HCT116 (cell line): ENCODE data around the gene CPM. TPM values are rescaled to one million over a fixed set of nuclear protein-coding genes. Genes with fewer than 3 reads are reported as not detected.

ENCODE experiments used
- ATAC-seq: fragments of 200-7000 bp; cut with Tn5 transposase; 2 replicates; pipeline ENCODE4 v1.9.1; 2020; ENCODE audit warnings: mild to moderate bottlenecking, moderate library complexity
- BruUV-seq: library from RNA; stranded (reverse); fragments of 400-500 nt; replicated peaks from 2 replicates; lab custom pipeline; 2021; lab: Mats Ljungman, UMichigan
- CTCF ChIA-PET: fragments of 300-600 bp; sonication (Branson Sonifier 250); formaldehyde crosslinking; loops from one replicate; lab custom pipeline; 2021; ENCODE audit warnings: antibody characterized with exemption; lab: Charles Lee
- POLR2A ChIA-PET: fragments of 300-600, 350-600 bp; sonication (Branson Sonifier 250); formaldehyde crosslinking; loops from one replicate; lab custom pipeline; 2021; ENCODE audit warnings: antibody characterized with exemption; lab: Charles Lee
- RAD21 ChIA-PET, 2 experiments: fragments of 300-600 bp; sonication (Branson Sonifier 250); formaldehyde crosslinking; loops; one replicate each; lab custom pipeline; 2023; ENCODE audit warnings: low total read pairs in 2 of 2; ENCODE audit not compliant: uncharacterized antibody in 2 of 2, unreplicated experiment in 2 of 2, low non-redundant PET in 1 of 2; lab: Charles Lee
- DNase-seq: peaks from one replicate; pipeline ENCODE4 v3.0.0-alpha.2; 2010; ENCODE audit warnings: low read depth, low spot score
- H2AFZ ChIP-seq: fragments of 200-600 bp; shearing (Covaris generic), sonication (generic); 2 replicates; pipeline ENCODE4 v1.6.1; 2017; ENCODE audit warnings: low read depth, mixed run types, mixed read lengths, antibody characterized with exemption, low read length; ENCODE audit not compliant: poor library complexity, severe bottlenecking
- H3K27ac ChIP-seq: 2 replicates; pipeline ENCODE4 v1.5.1; 2012; ENCODE audit warnings: low read depth, low read length
- H3K27me3 ChIP-seq: fragments of 200-600 bp; sonication (generic); 2 replicates; pipeline ENCODE4 v1.6.1; 2016; ENCODE audit warnings: mixed run types, low read length, mixed read lengths; ENCODE audit not compliant: insufficient read depth
- H3K36me3 ChIP-seq, 2 experiments: fragments of 200-500 bp in 1 of 2; fragments of 200-600 bp in 1 of 2; sonication (Bioruptor generic) in 1 of 2; sonication (generic) in 1 of 2; 2 replicates each; pipeline versions ENCODE4 v1.5.1 to v1.6.1; 2014 to 2016; ENCODE audit warnings: low read length in 2 of 2, inconsistent platforms in 1 of 2, mixed read lengths in 1 of 2, mixed run types in 1 of 2; ENCODE audit not compliant: insufficient read depth in 2 of 2, control insufficient read depth in 1 of 2
- H3K4me1 ChIP-seq, 2 experiments: fragments of 200-600 bp in 1 of 2; sonication (generic) in 1 of 2; 2 replicates each; pipeline versions ENCODE4 v1.5.1 to v1.6.1; 2012 to 2017; ENCODE audit warnings: low read length in 2 of 2, inconsistent platforms in 1 of 2, mild to moderate bottlenecking in 1 of 2, mixed read lengths in 1 of 2, mixed run types in 1 of 2, moderate library complexity in 1 of 2; ENCODE audit not compliant: insufficient read depth in 2 of 2, control insufficient read depth in 1 of 2
- H3K4me2 ChIP-seq: fragments of 200-600 bp; sonication (generic); 2 replicates; pipeline ENCODE4 v1.6.1; 2017; ENCODE audit warnings: mixed run types, low read length, mixed read lengths
- H3K4me3 ChIP-seq, 2 experiments: fragments of 200-600 bp in 1 of 2; sonication (generic) in 1 of 2; replicated peaks in 1 of 2; 2 replicates each; pipeline ENCODE4 v1.5.1; 2011 to 2016; ENCODE audit warnings: low read length in 2 of 2, control low read depth in 1 of 2, low read depth in 1 of 2, mild to moderate bottlenecking in 1 of 2, mixed read lengths in 1 of 2, mixed run types in 1 of 2
- H3K79me2 ChIP-seq: fragments of 200-600 bp; sonication (generic); 2 replicates; pipeline ENCODE4 v1.6.1; 2017; ENCODE audit warnings: mild to moderate bottlenecking, mixed run types, low read length, moderate library complexity, mixed read lengths; ENCODE audit not compliant: insufficient read depth
- H3K9ac ChIP-seq: fragments of 200-600 bp; sonication (generic); 2 replicates; pipeline ENCODE4 v1.6.1; 2016; ENCODE audit warnings: low read length, mixed read lengths
- H3K9me2 ChIP-seq: fragments of 200-600 bp; sonication (generic), shearing (Covaris generic); 2 replicates; pipeline ENCODE4 v1.6.1; 2017; ENCODE audit warnings: mixed run types, mild to moderate bottlenecking, moderate library complexity; ENCODE audit not compliant: insufficient read depth
- H3K9me3 ChIP-seq, 2 experiments: fragments of 200-500 bp in 1 of 2; fragments of 200-600 bp in 1 of 2; sonication (Bioruptor generic) in 1 of 2; sonication (generic) in 1 of 2; 2 replicates each; pipeline ENCODE4 v1.6.1; 2014 to 2017; ENCODE audit warnings: low read length in 2 of 2, mixed read lengths in 2 of 2, inconsistent platforms in 1 of 2, low read depth in 1 of 2, mild to moderate bottlenecking in 1 of 2, mixed run types in 1 of 2, moderate library complexity in 1 of 2; ENCODE audit not compliant: control insufficient read depth in 1 of 2, insufficient read depth in 1 of 2
- H4K20me1 ChIP-seq: fragments of 200-600 bp; sonication (generic), shearing (Covaris generic); 2 replicates; pipeline ENCODE4 v1.6.1; 2017; ENCODE audit warnings: mixed run types, mild to moderate bottlenecking, moderate library complexity; ENCODE audit not compliant: insufficient read depth
- CEBPB ChIP-seq: IDR thresholded peaks from 2 replicates; pipeline ENCODE4 v1.6.1; 2012; ENCODE audit warnings: low read depth
- FOSL1 ChIP-seq: IDR thresholded peaks from 2 replicates; pipeline ENCODE4 v1.6.1; 2012; ENCODE audit warnings: low read depth
- POLR2AphosphoS5 ChIP-seq: IDR thresholded peaks from 2 replicates; pipeline ENCODE4 v1.6.1; 2011; ENCODE audit warnings: mild to moderate bottlenecking, low read depth, low read length, moderate library complexity
- RAD21 ChIP-seq: IDR thresholded peaks from 2 replicates; pipeline ENCODE4 v1.6.1; 2012; ENCODE audit warnings: low read depth, mild to moderate bottlenecking
- SIN3A ChIP-seq: IDR thresholded peaks from 2 replicates; pipeline ENCODE4 v1.6.1; 2012; ENCODE audit warnings: low read depth
- SP1 ChIP-seq: IDR thresholded peaks from 2 replicates; pipeline ENCODE4 v1.6.1; 2012; ENCODE audit warnings: low read depth
- TCF7L2 ChIP-seq: IDR thresholded peaks from 2 replicates; pipeline ENCODE4 v1.7.0; 2011; ENCODE audit warnings: borderline replicate concordance, inconsistent platforms; ENCODE audit not compliant: insufficient read depth, insufficient read length; ENCODE audit errors: extremely low read depth
- ZFX ChIP-seq: fragments of 450-650 bp; IDR thresholded peaks from 2 replicates; pipeline ENCODE4 v1.6.1; 2017
- intact Hi-C: fragments of 100-400 bp; cut with micrococcal nuclease; formaldehyde crosslinking; loops from 2 replicates; pipeline ENCODE4 v1.10.0; 2022
- total RNA-seq: library from RNA; stranded (reverse); gene quantifications from one replicate; pipeline ENCODE4 v1.2.1, GENCODE V29; 2021; ENCODE audit not compliant: unreplicated experiment
- TF ChIP-seq, protein P1 (sequence below): IDR thresholded peaks from 2 replicates; pipeline ENCODE4 v1.6.1; 2012; ENCODE audit warnings: low read depth

The CPM gene
- total RNA-seq, 1 experiment from 2014 or later: 5.3 TPM

DNA sequence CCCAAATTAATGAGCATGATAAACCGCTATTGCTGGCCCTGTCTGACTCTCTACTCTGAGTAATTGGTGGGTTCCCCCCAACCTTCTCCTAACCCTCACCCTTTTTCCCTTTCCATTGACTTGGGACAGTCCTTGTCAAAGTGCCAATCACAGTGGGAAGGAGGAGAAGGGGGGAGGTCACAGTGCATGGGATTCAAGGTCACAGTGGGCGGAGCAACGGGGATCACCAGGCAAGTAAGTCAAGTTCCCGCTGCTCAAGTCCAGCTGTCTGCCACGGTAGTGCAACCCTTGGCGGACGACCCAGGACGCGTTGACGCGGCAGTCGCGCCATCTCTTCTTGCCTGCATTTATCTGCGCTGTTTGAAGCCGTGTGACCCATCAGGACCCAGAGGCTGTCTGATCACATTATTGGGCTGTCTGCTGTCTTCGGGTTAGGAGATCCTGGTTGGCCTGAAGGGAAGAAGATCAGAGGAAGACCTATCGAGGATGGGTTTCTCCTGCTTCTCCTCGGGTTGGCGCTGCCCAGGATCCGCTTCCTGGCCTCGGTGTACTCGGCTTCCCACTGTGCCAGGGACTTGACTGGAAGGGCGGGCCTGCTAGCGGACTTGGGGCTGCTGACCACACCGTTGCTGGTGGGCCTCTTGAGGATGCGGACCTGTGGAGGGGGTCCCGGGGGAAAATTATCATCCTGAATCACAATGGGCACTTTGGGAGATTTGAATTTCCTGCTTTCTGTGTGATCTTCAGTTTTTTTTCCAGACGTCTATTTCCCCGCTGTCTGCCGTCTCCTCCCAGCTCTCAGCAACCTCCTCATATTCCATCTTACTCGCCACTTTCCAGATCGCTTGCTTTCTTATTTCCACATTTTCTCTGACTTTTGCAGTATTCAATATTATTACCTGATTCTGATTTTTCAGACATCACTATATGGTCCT is 128.0 kb downstream of the CPM start:
- Histone ChIP-seq H3K9me2 (no peaks in the 10 kb centered on the region), H3K27me3 (no peaks in the 10 kb centered on the region), H3K4me2 (no peak overlapping the region), H3K9me3 (no peaks in the 10 kb centered on the region), H2AFZ (no peak overlapping the region), H3K4me3 (no peak overlapping the region), H3K9ac (no peak overlapping the region), H3K4me1 (peaks cover 29 to 55% of the 10 kb centered on the region in 2 experiments), H3K36me3 (no peaks in the 10 kb centered on the region), H3K27ac (no peak overlapping the region), H3K79me2 (peaks cover 20% of the 10 kb centered on the region), H4K20me1 (no peaks in the 10 kb centered on the region)
- no TSS peak for BruUV-seq
- POLR2A ChIA-PET: no interaction called here
- TF ChIP-seq, protein P1, sequence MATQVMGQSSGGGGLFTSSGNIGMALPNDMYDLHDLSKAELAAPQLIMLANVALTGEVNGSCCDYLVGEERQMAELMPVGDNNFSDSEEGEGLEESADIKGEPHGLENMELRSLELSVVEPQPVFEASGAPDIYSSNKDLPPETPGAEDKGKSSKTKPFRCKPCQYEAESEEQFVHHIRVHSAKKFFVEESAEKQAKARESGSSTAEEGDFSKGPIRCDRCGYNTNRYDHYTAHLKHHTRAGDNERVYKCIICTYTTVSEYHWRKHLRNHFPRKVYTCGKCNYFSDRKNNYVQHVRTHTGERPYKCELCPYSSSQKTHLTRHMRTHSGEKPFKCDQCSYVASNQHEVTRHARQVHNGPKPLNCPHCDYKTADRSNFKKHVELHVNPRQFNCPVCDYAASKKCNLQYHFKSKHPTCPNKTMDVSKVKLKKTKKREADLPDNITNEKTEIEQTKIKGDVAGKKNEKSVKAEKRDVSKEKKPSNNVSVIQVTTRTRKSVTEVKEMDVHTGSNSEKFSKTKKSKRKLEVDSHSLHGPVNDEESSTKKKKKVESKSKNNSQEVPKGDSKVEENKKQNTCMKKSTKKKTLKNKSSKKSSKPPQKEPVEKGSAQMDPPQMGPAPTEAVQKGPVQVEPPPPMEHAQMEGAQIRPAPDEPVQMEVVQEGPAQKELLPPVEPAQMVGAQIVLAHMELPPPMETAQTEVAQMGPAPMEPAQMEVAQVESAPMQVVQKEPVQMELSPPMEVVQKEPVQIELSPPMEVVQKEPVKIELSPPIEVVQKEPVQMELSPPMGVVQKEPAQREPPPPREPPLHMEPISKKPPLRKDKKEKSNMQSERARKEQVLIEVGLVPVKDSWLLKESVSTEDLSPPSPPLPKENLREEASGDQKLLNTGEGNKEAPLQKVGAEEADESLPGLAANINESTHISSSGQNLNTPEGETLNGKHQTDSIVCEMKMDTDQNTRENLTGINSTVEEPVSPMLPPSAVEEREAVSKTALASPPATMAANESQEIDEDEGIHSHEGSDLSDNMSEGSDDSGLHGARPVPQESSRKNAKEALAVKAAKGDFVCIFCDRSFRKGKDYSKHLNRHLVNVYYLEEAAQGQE: no peak
- TF ChIP-seq POLR2AphosphoS5 (no peak), FOSL1 (no peak), TCF7L2 (no peak), RAD21 (no peak), ZFX (no peak), SIN3A (no peak), SP1 (no peak), CEBPB (no peak)
- ATAC-seq (no peak), DNase-seq (no peak)
- RAD21 ChIA-PET: no interaction called here
- CTCF ChIA-PET: no interaction called here
- intact Hi-C loops: loop anchor here (5.0 kb wide), 1 partner anchor 473 kb away; the partner anchor contains the start of gene MDM1
